ENCODE measurements around the gene CDK5. TPM values are rescaled to one million over a fixed set of nuclear protein-coding genes. Genes with fewer than 3 reads are reported as not detected.

CDK5 gene
- polyA plus RNA-seq, 1 experiment = 23.8 TPM

- Histone ChIP-seq H3K27me3 (ENCODE audit: control insufficient read depth, insufficient read depth, low read length) (peaks cover 8% of the 10 kb centered on the region), H3K9me3 (ENCODE audit: control insufficient read depth, insufficient read depth, low read length) (peaks cover 9% of the 10 kb centered on the region; the same call in 1 of the 2 replicates), H3K27ac (ENCODE audit: low read depth, low read length) (no peak overlapping the region), H3K4me3 (ENCODE audit: low read depth, low read length) (peak overlapping the region; percentile 43)
- DNase-seq (ENCODE audit: low read depth, low spot score) = no peak
- ChIA-PET POLR2A (interaction anchor here (2.5 kb wide), 1 partner anchor 103 kb away, joined by 9 read pairs; no protein-coding TSS in a partner anchor), CTCF (interaction anchor here (1.1 to 4.0 kb wide), 9 partner anchors 10 to 113 kb away, joined by 3 to 24 read pairs (median 9); no protein-coding TSS in a partner anchor)
- TF ChIP-seq CTCF (IDR thresholded peaks at IDR 0.05; ENCODE audit: low read depth, low read length) = no peak
Observed at GRCh38 chr7:151011097-151011409, 46.6 kb downstream of the CDK5 start.

- ChIA-PET POLR2A (interaction anchor here (0.5 to 2.5 kb wide), 4 partner anchors 45 to 103 kb away, joined by 3 to 9 read pairs (median 3); no protein-coding TSS in a partner anchor), CTCF (interaction anchor here (0.7 to 4.0 kb wide), 10 partner anchors 8 to 112 kb away, joined by 3 to 24 read pairs (median 8); partner anchors contain the start of gene ABCB8)
- H3K27ac ChIP-seq (ENCODE audit: low read depth, low read length) = no peak overlapping the region
- H3K27me3 ChIP-seq (ENCODE audit: control insufficient read depth, insufficient read depth, low read length) = peaks cover 8% of the 10 kb centered on the region
- TF ChIP-seq CTCF (IDR thresholded peaks at IDR 0.05; ENCODE audit: low read depth, low read length) = no peak
- DNase-seq (ENCODE audit: low read depth, low spot score) = no peak
- peak overlapping the region; percentile 43 for H3K4me3 ChIP-seq (ENCODE audit: low read depth, low read length)
- H3K9me3 ChIP-seq (ENCODE audit: control insufficient read depth, insufficient read depth, low read length) = peaks cover 9% of the 10 kb centered on the region; the same call in 1 of the 2 replicates
Observed at GRCh38 chr7:151010307-151011096, 47.2 kb downstream of the CDK5 start.

GRCh38 chr7:151010037-151010306, 47.7 kb downstream of the CDK5 start:
- DNase-seq (ENCODE audit: low read depth, low spot score) = no peak
- Histone ChIP-seq H3K9me3 (ENCODE audit: control insufficient read depth, insufficient read depth, low read length) (peaks cover 9% of the 10 kb centered on the region; the same call in 1 of the 2 replicates), H3K4me3 (ENCODE audit: low read depth, low read length) (no peak overlapping the region), H3K27ac (ENCODE audit: low read depth, low read length) (no peak overlapping the region), H3K27me3 (ENCODE audit: control insufficient read depth, insufficient read depth, low read length) (peaks cover 8% of the 10 kb centered on the region)
- ChIA-PET CTCF (interaction anchor here (0.7 to 4.0 kb wide), 10 partner anchors 9 to 112 kb away, joined by 3 to 24 read pairs (median 10); partner anchors contain the start of gene ABCB8), POLR2A (interaction anchor here (0.5 to 2.5 kb wide), 4 partner anchors 44 to 104 kb away, joined by 3 to 9 read pairs (median 3); no protein-coding TSS in a partner anchor)
- TF ChIP-seq CTCF (IDR thresholded peaks at IDR 0.05; ENCODE audit: low read depth, low read length) = no peak

- ChIA-PET POLR2A (interaction anchor here (0.7 to 2.5 kb wide), 3 partner anchors 44 to 104 kb away, joined by 3 to 9 read pairs (median 3); no protein-coding TSS in a partner anchor), CTCF (interaction anchor here (0.6 to 4.0 kb wide), 14 partner anchors 9 to 1311 kb away, joined by 3 to 24 read pairs (median 7); partner anchors contain the start of gene ABCB8)
- Histone ChIP-seq H3K27ac (ENCODE audit: low read depth, low read length) (no peak overlapping the region), H3K4me3 (ENCODE audit: low read depth, low read length) (no peak overlapping the region), H3K9me3 (ENCODE audit: control insufficient read depth, insufficient read depth, low read length) (peaks cover 9% of the 10 kb centered on the region; the same call in 1 of the 2 replicates), H3K27me3 (ENCODE audit: control insufficient read depth, insufficient read depth, low read length) (peaks cover 8% of the 10 kb centered on the region)
- TF ChIP-seq CTCF (IDR thresholded peaks at IDR 0.05; ENCODE audit: low read depth, low read length) = no peak
- DNase-seq (ENCODE audit: low read depth, low spot score) = no peak
Observed at GRCh38 chr7:151009327-151010036, 48.2 kb downstream of the CDK5 start.

Measured in AG04450 (cell line).